ENCODE results near the gene RHBDF1. TPM values are rescaled to one million over a fixed set of nuclear protein-coding genes. Genes with fewer than 3 reads are reported as not detected.
A peak's percentile ranks its signal among the peaks of the same experiment; 100 is the strongest.

The RHBDF1 gene
- total and polyA plus RNA-seq, 2 experiments from 2014 or later = 27.9 to 28.2 TPM

GRCh38 chr16:105521-105920, 33.1 kb upstream of the RHBDF1 start:
- no peak overlapping the region for H3K27ac ChIP-seq
- no peaks in the 10 kb centered on the region for H3K4me1 ChIP-seq (ENCODE audit: low read depth)
- H3K36me3 ChIP-seq = peaks cover 8% of the 10 kb centered on the region
- no peak for DNase-seq (ENCODE audit: low read depth in 1 of 2, low spot score in 1 of 2)
- H3K9me3 ChIP-seq (ENCODE audit: low read depth) = no peaks in the 10 kb centered on the region
- no peak for TF ChIP-seq CTCF (IDR thresholded peaks at IDR 0.05; ENCODE audit: low read depth, low read length)
- H3K27me3 ChIP-seq = no peaks in the 10 kb centered on the region
- H3K4me3 ChIP-seq = no peak overlapping the region

GRCh38 chr16:104928-105327, 32.5 kb upstream of the RHBDF1 start:
- Histone ChIP-seq H3K9me3 (ENCODE audit: low read depth) (no peaks in the 10 kb centered on the region), H3K27me3 (no peaks in the 10 kb centered on the region), H3K4me3 (no peak overlapping the region), H3K4me1 (ENCODE audit: low read depth) (no peaks in the 10 kb centered on the region), H3K36me3 (peaks cover 5% of the 10 kb centered on the region), H3K27ac (no peak overlapping the region)
- no peak for DNase-seq (ENCODE audit: low read depth in 1 of 2, low spot score in 1 of 2)
- TF ChIP-seq CTCF (IDR thresholded peaks at IDR 0.05; ENCODE audit: low read depth, low read length) = no peak

GRCh38 chr16:104355-104754, 31.9 kb upstream of the RHBDF1 start:
- Histone ChIP-seq H3K27ac (no peak overlapping the region), H3K4me1 (ENCODE audit: low read depth) (no peaks in the 10 kb centered on the region), H3K4me3 (no peak overlapping the region), H3K36me3 (peaks cover 4% of the 10 kb centered on the region), H3K27me3 (no peaks in the 10 kb centered on the region), H3K9me3 (ENCODE audit: low read depth) (no peaks in the 10 kb centered on the region)
- no peak for TF ChIP-seq CTCF (IDR thresholded peaks at IDR 0.05; ENCODE audit: low read depth, low read length)
- DNase-seq (ENCODE audit: low read depth in 1 of 2, low spot score in 1 of 2) = no peak

- peak in 1 of 2 donors; percentile 73 for DNase-seq (ENCODE audit: low read depth in 1 of 2, low spot score in 1 of 2)
- Histone ChIP-seq H3K36me3 (no peaks in the 10 kb centered on the region), H3K27ac (no peak overlapping the region), H3K4me1 (ENCODE audit: low read depth) (no peaks in the 10 kb centered on the region), H3K9me3 (ENCODE audit: low read depth) (no peaks in the 10 kb centered on the region), H3K4me3 (no peak overlapping the region), H3K27me3 (no peaks in the 10 kb centered on the region)
- TF ChIP-seq CTCF (IDR thresholded peaks at IDR 0.05; ENCODE audit: low read depth, low read length) = no peak
Measured at GRCh38 chr16:102060-102855, 29.8 kb upstream of the RHBDF1 start.

GRCh38 chr16:101586-101985, 29.2 kb upstream of the RHBDF1 start:
- no peaks in the 10 kb centered on the region for H3K9me3 ChIP-seq (ENCODE audit: low read depth)
- H3K4me1 ChIP-seq (ENCODE audit: low read depth) = no peaks in the 10 kb centered on the region
- H3K4me3 ChIP-seq = no peak overlapping the region
- no peaks in the 10 kb centered on the region for H3K27me3 ChIP-seq
- H3K36me3 ChIP-seq = no peaks in the 10 kb centered on the region
- DNase-seq (ENCODE audit: low read depth in 1 of 2, low spot score in 1 of 2) = no peak
- no peak for TF ChIP-seq CTCF (IDR thresholded peaks at IDR 0.05; ENCODE audit: low read depth, low read length)
- H3K27ac ChIP-seq = no peak overlapping the region
